NCI-H526 (cell line): ENCODE results near the gene ACCSL.

Source experiments
- DNase-seq, 2 experiments: peaks; one replicate each; lab custom pipeline; 2025; lab: John Stamatoyannopoulos, UW

The ACCSL gene

GRCh38 chr11:44018127-44018521 lies 29.7 kb upstream of the ACCSL start:
- DNase-seq, result no peak

- no peak for DNase-seq
Measured at GRCh38 chr11:44018829-44019228, 29.0 kb upstream of the ACCSL start.

GRCh38 chr11:44024977-44025376 lies 22.8 kb upstream of the ACCSL start:
- DNase-seq, result no peak

GRCh38 chr11:44025727-44026126 lies 22.1 kb upstream of the ACCSL start:
- no peak for DNase-seq

- no peak for DNase-seq
Measured at GRCh38 chr11:44028401-44028800, 19.4 kb upstream of the ACCSL start.

GRCh38 chr11:44028816-44029506 lies 18.8 kb upstream of the ACCSL start:
- no peak for DNase-seq

GRCh38 chr11:44029507-44029845 lies 18.3 kb upstream of the ACCSL start:
- no peak for DNase-seq

GRCh38 chr11:44029977-44030911 lies 17.5 kb upstream of the ACCSL start:
- DNase-seq, result no peak

- no peak for DNase-seq
Measured at GRCh38 chr11:44030996-44031395, 16.8 kb upstream of the ACCSL start.

GRCh38 chr11:44031549-44031948 lies 16.2 kb upstream of the ACCSL start:
- DNase-seq, result no peak

- DNase-seq, result no peak
Measured at GRCh38 chr11:44032299-44033085, 15.3 kb upstream of the ACCSL start.

GRCh38 chr11:44033411-44033850 lies 14.3 kb upstream of the ACCSL start:
- DNase-seq, result no peak

GRCh38 chr11:44033856-44034255 lies 13.9 kb upstream of the ACCSL start:
- DNase-seq, result no peak

GRCh38 chr11:44034639-44035038 lies 13.1 kb upstream of the ACCSL start:
- no peak for DNase-seq

- DNase-seq, result peak; percentile 77 to 93
Measured at GRCh38 chr11:44036811-44037657, 10.7 kb upstream of the ACCSL start.

GRCh38 chr11:44037658-44037998 lies 10.2 kb upstream of the ACCSL start:
- DNase-seq, result no peak

- no peak for DNase-seq
Measured at GRCh38 chr11:44043157-44043556, 4.6 kb upstream of the ACCSL start.

- DNase-seq, result no peak
Measured at GRCh38 chr11:44046182-44046581, 1.6 kb upstream of the ACCSL start.

GRCh38 chr11:44047298-44047697 lies 483 bp upstream of the ACCSL start:
- no peak for DNase-seq

GRCh38 chr11:44049832-44050231 lies 2.1 kb downstream of the ACCSL start:
- no peak for DNase-seq

GRCh38 chr11:44051171-44051570 lies 3.4 kb downstream of the ACCSL start:
- DNase-seq, result no peak

- no peak for DNase-seq
Measured at GRCh38 chr11:44057340-44057739, 9.6 kb downstream of the ACCSL start.
